GM19455 (cell line): Measurements from ENCODE around the gene STOM.
A peak's percentile ranks its signal among the peaks of the same experiment; 100 is the strongest.
"Not testable (repeated sequence)": the region's sequence is repeated elsewhere in the genome, so short reads cannot be mapped to it uniquely, and the experiment has no call there.

Experiments used
- ATAC-seq: cut with Tn5 transposase; IDR thresholded peaks from one replicate; pipeline ENCODE4 v1.9.1; 2021; ENCODE audit not compliant: unreplicated experiment

Gene STOM

GRCh38 chr9:121369595-121370265, at the start of gene STOM:
TSS of gene STOM (minus strand) at chr9:121370250. CDS start at chr9:121370187, 63 bp downstream.
- ATAC-seq = peak; percentile 65

- no peak for ATAC-seq
These were observed 41.9 kb upstream of the STOM start for GRCh38 chr9:121411993-121412392.

- ATAC-seq = no peak
These were observed 35.8 kb upstream of the STOM start for GRCh38 chr9:121405899-121406298.

GRCh38 chr9:121404906-121405305, 34.9 kb upstream of the STOM start:
- no peak for ATAC-seq

- ATAC-seq = no peak
These were observed 30.0 kb upstream of the STOM start for GRCh38 chr9:121399883-121400607.

- ATAC-seq = no peak
These were observed 29.3 kb upstream of the STOM start for GRCh38 chr9:121399126-121399882.

GRCh38 chr9:121398374-121398773, 28.3 kb upstream of the STOM start:
- no peak for ATAC-seq

GRCh38 chr9:121397277-121397676, 27.2 kb upstream of the STOM start:
- ATAC-seq = not testable (repeated sequence)

- no peak for ATAC-seq
These were observed 25.5 kb upstream of the STOM start for GRCh38 chr9:121395558-121395957.

GRCh38 chr9:121394292-121394691, 24.2 kb upstream of the STOM start:
- ATAC-seq = no peak

GRCh38 chr9:121393318-121393717, 23.3 kb upstream of the STOM start:
- no peak for ATAC-seq

- ATAC-seq = no peak
These were observed 20.3 kb upstream of the STOM start for GRCh38 chr9:121390372-121390771.

- no peak for ATAC-seq
These were observed 18.3 kb upstream of the STOM start for GRCh38 chr9:121388140-121388905.

GRCh38 chr9:121386442-121387175, 16.6 kb upstream of the STOM start:
- ATAC-seq = no peak

GRCh38 chr9:121383715-121384114, 13.7 kb upstream of the STOM start:
- no peak for ATAC-seq

GRCh38 chr9:121380846-121381245, 10.8 kb upstream of the STOM start:
- ATAC-seq = no peak

GRCh38 chr9:121376214-121376830, 6.3 kb upstream of the STOM start:
- no peak for ATAC-seq

GRCh38 chr9:121373011-121373729, 3.1 kb upstream of the STOM start:
- no peak for ATAC-seq

GRCh38 chr9:121372239-121373010, 2.4 kb upstream of the STOM start:
- ATAC-seq = no peak
